ENCODE results near the gene MGME1.
"Not testable (repeated sequence)": the region's sequence is repeated elsewhere in the genome, so short reads cannot be mapped to it uniquely, and the experiment has no call there.

Gene MGME1

DNA sequence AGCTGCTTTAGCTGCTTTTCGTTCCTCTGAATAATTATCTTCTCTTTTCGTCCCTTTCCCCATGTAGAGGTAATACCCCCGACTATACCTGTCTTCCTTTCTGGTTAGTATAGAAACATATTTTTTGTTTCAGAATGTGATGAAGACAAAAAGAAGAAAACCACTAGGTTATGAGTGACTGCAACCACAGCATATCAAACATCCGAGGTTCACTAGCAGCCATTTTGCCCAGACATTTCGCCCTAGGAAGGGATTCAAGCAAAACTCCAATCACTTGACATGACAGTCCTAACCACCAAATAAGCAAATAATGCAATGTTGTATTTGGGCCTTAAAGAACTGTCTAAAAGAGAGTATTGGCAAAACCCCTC, 9.6 kb upstream of the MGME1 start:
- peaks cover 9 to 25% of the 10 kb centered on the region in 2 donors for H3K36me3 ChIP-seq (ENCODE audit: control insufficient read depth in 1 of 2, insufficient read depth in 2 of 2, low read length in 2 of 2)
- no peaks in the 10 kb centered on the region for H3K27me3 ChIP-seq (ENCODE audit: control insufficient read depth in 1 of 2, insufficient read depth in 2 of 2, low read length in 2 of 2)
- H3K9me3 ChIP-seq (ENCODE audit: control insufficient read depth in 1 of 2, low read length in 2 of 2): no peaks in the 10 kb centered on the region
- peaks cover 63 to 64% of the 10 kb centered on the region in 2 donors for H3K4me1 ChIP-seq (ENCODE audit: control insufficient read depth in 1 of 2, insufficient read depth in 2 of 2, low read length in 2 of 2)
- peak overlapping the region in 1 of 2 donors; percentile 34 for H3K4me3 ChIP-seq (ENCODE audit: low read depth in 1 of 2, low read length in 2 of 2)
- peak overlapping the region; percentile 58 for H3K27ac ChIP-seq (ENCODE audit: low read depth, low read length)
- peak overlapping the region; percentile 38 for H3K9ac ChIP-seq (ENCODE audit: low read depth in 1 of 2, low read length in 2 of 2)

GRCh38 chr20:17960400-17960885, 8.4 kb upstream of the MGME1 start:
- not testable (repeated sequence) for H3K27ac ChIP-seq (ENCODE audit: low read depth, low read length); H3K9ac ChIP-seq (ENCODE audit: low read depth in 1 of 2, low read length in 2 of 2); H3K9me3 ChIP-seq (ENCODE audit: control insufficient read depth in 1 of 2, low read length in 2 of 2); H3K4me3 ChIP-seq (ENCODE audit: low read depth in 1 of 2, low read length in 2 of 2); H3K27me3 ChIP-seq (ENCODE audit: control insufficient read depth in 1 of 2, insufficient read depth in 2 of 2, low read length in 2 of 2)
- peaks cover 75 to 76% of the 10 kb centered on the region in 2 donors for H3K4me1 ChIP-seq (ENCODE audit: control insufficient read depth in 1 of 2, insufficient read depth in 2 of 2, low read length in 2 of 2)
- peaks cover 0 to 14% of the 10 kb centered on the region in 2 donors for H3K36me3 ChIP-seq (ENCODE audit: control insufficient read depth in 1 of 2, insufficient read depth in 2 of 2, low read length in 2 of 2)

GRCh38 chr20:17960927-17961586, 7.8 kb upstream of the MGME1 start:
- peaks cover 0 to 8% of the 10 kb centered on the region in 2 donors for H3K36me3 ChIP-seq (ENCODE audit: control insufficient read depth in 1 of 2, insufficient read depth in 2 of 2, low read length in 2 of 2)
- H3K27me3 ChIP-seq (ENCODE audit: control insufficient read depth in 1 of 2, insufficient read depth in 2 of 2, low read length in 2 of 2): no peaks in the 10 kb centered on the region
- peaks cover 75 to 80% of the 10 kb centered on the region in 2 donors for H3K4me1 ChIP-seq (ENCODE audit: control insufficient read depth in 1 of 2, insufficient read depth in 2 of 2, low read length in 2 of 2)
- H3K9me3 ChIP-seq (ENCODE audit: control insufficient read depth in 1 of 2, low read length in 2 of 2): no peaks in the 10 kb centered on the region
- peak overlapping the region; percentile 18 to 33 for H3K4me3 ChIP-seq (ENCODE audit: low read depth in 1 of 2, low read length in 2 of 2)
- peak overlapping the region in 1 of 2 donors; percentile 31 for H3K9ac ChIP-seq (ENCODE audit: low read depth in 1 of 2, low read length in 2 of 2)
- no peak overlapping the region for H3K27ac ChIP-seq (ENCODE audit: low read depth, low read length)

DNA sequence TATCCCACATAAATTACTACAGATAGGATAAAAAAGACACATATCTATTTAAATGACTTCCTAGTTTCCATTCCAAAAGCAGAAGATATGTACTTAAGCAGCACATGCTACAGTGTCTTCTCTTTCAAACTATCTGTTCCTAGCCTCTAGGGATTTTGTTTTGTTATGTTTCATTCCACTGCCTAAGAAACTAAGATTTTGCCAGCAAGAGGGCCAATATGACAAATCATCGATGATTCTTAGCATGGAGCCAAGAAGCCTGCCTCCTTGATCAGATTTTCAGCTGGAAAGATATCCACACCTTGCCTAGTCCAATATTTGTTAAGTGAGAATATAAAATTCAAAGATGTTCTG, 7.3 kb upstream of the MGME1 start:
- Histone ChIP-seq H3K4me3 (ENCODE audit: low read depth in 1 of 2, low read length in 2 of 2) (no peak overlapping the region), H3K9me3 (ENCODE audit: control insufficient read depth in 1 of 2, low read length in 2 of 2) (no peaks in the 10 kb centered on the region), H3K9ac (ENCODE audit: low read depth in 1 of 2, low read length in 2 of 2) (peak overlapping the region in 1 of 2 donors; percentile 31), H3K27me3 (ENCODE audit: control insufficient read depth in 1 of 2, insufficient read depth in 2 of 2, low read length in 2 of 2) (no peaks in the 10 kb centered on the region), H3K27ac (ENCODE audit: low read depth, low read length) (no peak overlapping the region), H3K4me1 (ENCODE audit: control insufficient read depth in 1 of 2, insufficient read depth in 2 of 2, low read length in 2 of 2) (peaks cover 75 to 80% of the 10 kb centered on the region in 2 donors), H3K36me3 (ENCODE audit: control insufficient read depth in 1 of 2, insufficient read depth in 2 of 2, low read length in 2 of 2) (peaks cover 0 to 3% of the 10 kb centered on the region in 2 donors)

- Histone ChIP-seq H3K9ac (ENCODE audit: low read depth in 1 of 2, low read length in 2 of 2) (no peak overlapping the region), H3K27ac (ENCODE audit: low read depth, low read length) (no peak overlapping the region), H3K27me3 (ENCODE audit: control insufficient read depth in 1 of 2, insufficient read depth in 2 of 2, low read length in 2 of 2) (no peaks in the 10 kb centered on the region), H3K4me1 (ENCODE audit: control insufficient read depth in 1 of 2, insufficient read depth in 2 of 2, low read length in 2 of 2) (peaks cover 66 to 71% of the 10 kb centered on the region in 2 donors), H3K9me3 (ENCODE audit: control insufficient read depth in 1 of 2, low read length in 2 of 2) (no peaks in the 10 kb centered on the region), H3K36me3 (ENCODE audit: control insufficient read depth in 1 of 2, insufficient read depth in 2 of 2, low read length in 2 of 2) (no peaks in the 10 kb centered on the region), H3K4me3 (ENCODE audit: low read depth in 1 of 2, low read length in 2 of 2) (no peak overlapping the region)
These were observed 5.5 kb upstream of the MGME1 start for GRCh38 chr20:17963114-17963897.

DNA sequence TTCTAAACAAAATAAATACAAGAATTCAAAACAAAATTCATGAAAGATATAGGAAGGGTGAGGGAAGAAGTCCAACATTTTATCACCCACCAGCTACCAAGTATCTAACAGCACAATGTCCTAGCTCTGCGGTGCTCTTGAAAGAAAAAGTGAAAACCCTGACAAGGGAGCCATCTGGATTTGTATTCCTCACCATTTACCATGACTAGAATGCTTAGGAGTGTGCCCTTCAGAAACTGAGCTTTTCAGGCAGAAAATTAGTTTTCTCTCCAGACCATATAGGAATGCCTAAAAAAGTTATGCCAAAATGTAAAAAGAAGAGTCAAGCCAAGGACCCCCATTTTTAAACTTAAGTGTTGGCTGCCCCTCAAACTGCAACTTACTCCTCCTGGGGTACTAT, 4.7 kb upstream of the MGME1 start:
- H3K9ac ChIP-seq (ENCODE audit: low read depth in 1 of 2, low read length in 2 of 2): no peak overlapping the region

GRCh38 chr20:17964632-17965031, 4.2 kb upstream of the MGME1 start:
- Histone ChIP-seq H3K27me3 (ENCODE audit: control insufficient read depth in 1 of 2, insufficient read depth in 2 of 2, low read length in 2 of 2) (no peaks in the 10 kb centered on the region), H3K36me3 (ENCODE audit: control insufficient read depth in 1 of 2, insufficient read depth in 2 of 2, low read length in 2 of 2) (no peaks in the 10 kb centered on the region), H3K4me3 (ENCODE audit: low read depth in 1 of 2, low read length in 2 of 2) (peak overlapping the region; percentile 88 to 95), H3K4me1 (ENCODE audit: control insufficient read depth in 1 of 2, insufficient read depth in 2 of 2, low read length in 2 of 2) (peaks cover 53 to 58% of the 10 kb centered on the region in 2 donors), H3K9ac (ENCODE audit: low read depth in 1 of 2, low read length in 2 of 2) (peak overlapping the region in 1 of 2 donors; percentile 96), H3K27ac (ENCODE audit: low read depth, low read length) (no peak overlapping the region), H3K9me3 (ENCODE audit: control insufficient read depth in 1 of 2, low read length in 2 of 2) (no peaks in the 10 kb centered on the region)

More for the DNA sequence above, 4.7 kb upstream of the MGME1 start:
- no peak overlapping the region for H3K4me3 ChIP-seq (ENCODE audit: low read depth in 1 of 2, low read length in 2 of 2)
- H3K36me3 ChIP-seq (ENCODE audit: control insufficient read depth in 1 of 2, insufficient read depth in 2 of 2, low read length in 2 of 2): no peaks in the 10 kb centered on the region
- H3K4me1 ChIP-seq (ENCODE audit: control insufficient read depth in 1 of 2, insufficient read depth in 2 of 2, low read length in 2 of 2): peaks cover 58 to 64% of the 10 kb centered on the region in 2 donors
- no peak overlapping the region for H3K27ac ChIP-seq (ENCODE audit: low read depth, low read length)
- no peaks in the 10 kb centered on the region for H3K9me3 ChIP-seq (ENCODE audit: control insufficient read depth in 1 of 2, low read length in 2 of 2)
- no peaks in the 10 kb centered on the region for H3K27me3 ChIP-seq (ENCODE audit: control insufficient read depth in 1 of 2, insufficient read depth in 2 of 2, low read length in 2 of 2)

GRCh38 chr20:17965042-17965697, 3.6 kb upstream of the MGME1 start:
- H3K4me3 ChIP-seq (ENCODE audit: low read depth in 1 of 2, low read length in 2 of 2): peak overlapping the region; percentile 88 to 95

DNA sequence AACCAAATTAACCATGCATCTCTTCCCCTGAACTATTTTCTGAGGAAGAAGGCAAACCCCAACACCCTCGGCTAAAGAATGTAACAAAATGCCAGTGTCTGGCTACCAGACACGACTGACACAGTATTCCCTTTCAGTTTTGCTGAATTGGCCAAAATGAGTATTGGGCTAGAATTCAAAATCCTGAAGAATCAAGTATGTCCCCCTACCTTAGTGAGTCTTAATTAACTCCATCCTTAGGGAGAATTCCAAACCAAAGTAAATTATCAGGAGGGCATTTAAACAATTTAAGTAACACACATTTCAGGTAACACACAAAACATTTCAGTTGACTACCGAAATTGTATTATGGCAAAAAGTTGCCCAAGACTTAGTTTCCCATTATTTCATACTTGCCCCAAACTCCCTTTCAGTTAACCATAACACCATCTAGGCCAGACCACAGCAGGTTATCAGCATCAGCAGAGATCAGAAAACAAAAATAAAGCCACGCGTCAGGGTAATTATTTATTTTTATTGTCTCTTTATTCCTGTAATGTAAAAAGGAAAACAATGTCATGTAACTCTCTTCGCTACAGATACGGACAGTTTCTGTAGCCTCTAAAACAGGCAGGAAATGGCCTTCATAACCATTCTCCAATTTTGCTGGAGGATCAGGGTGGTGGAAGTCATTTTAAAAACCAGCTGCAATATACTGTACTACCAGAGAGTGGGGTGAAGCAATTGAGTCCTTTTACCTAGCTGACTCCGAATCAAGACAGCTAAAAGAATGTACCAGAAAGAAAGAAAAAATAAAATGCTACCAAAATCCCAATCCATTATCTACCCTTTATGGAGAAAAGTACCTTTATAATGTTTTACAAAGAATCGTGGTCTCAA, 2.1 kb upstream of the MGME1 start:
- no peaks in the 10 kb centered on the region for H3K27me3 ChIP-seq (ENCODE audit: control insufficient read depth in 1 of 2, insufficient read depth in 2 of 2, low read length in 2 of 2)
- no peaks in the 10 kb centered on the region for H3K9me3 ChIP-seq (ENCODE audit: control insufficient read depth in 1 of 2, low read length in 2 of 2)
- no peaks in the 10 kb centered on the region for H3K36me3 ChIP-seq (ENCODE audit: control insufficient read depth in 1 of 2, insufficient read depth in 2 of 2, low read length in 2 of 2)
- peaks cover 51 to 52% of the 10 kb centered on the region in 2 donors for H3K4me1 ChIP-seq (ENCODE audit: control insufficient read depth in 1 of 2, insufficient read depth in 2 of 2, low read length in 2 of 2)
- H3K4me3 ChIP-seq (ENCODE audit: low read depth in 1 of 2, low read length in 2 of 2): peak overlapping the region; percentile 88 to 95
- H3K27ac ChIP-seq (ENCODE audit: low read depth, low read length): peak overlapping the region; percentile 99
- H3K9ac ChIP-seq (ENCODE audit: low read depth in 1 of 2, low read length in 2 of 2): peak overlapping the region; percentile 90 to 96

More at GRCh38 chr20:17965042-17965697, 3.6 kb upstream of the MGME1 start:
- Histone ChIP-seq H3K9me3 (ENCODE audit: control insufficient read depth in 1 of 2, low read length in 2 of 2) (no peaks in the 10 kb centered on the region), H3K36me3 (ENCODE audit: control insufficient read depth in 1 of 2, insufficient read depth in 2 of 2, low read length in 2 of 2) (no peaks in the 10 kb centered on the region), H3K9ac (ENCODE audit: low read depth in 1 of 2, low read length in 2 of 2) (peak overlapping the region; percentile 90 to 96), H3K27ac (ENCODE audit: low read depth, low read length) (peak overlapping the region; percentile 99), H3K4me1 (ENCODE audit: control insufficient read depth in 1 of 2, insufficient read depth in 2 of 2, low read length in 2 of 2) (peaks cover 52 to 57% of the 10 kb centered on the region in 2 donors), H3K27me3 (ENCODE audit: control insufficient read depth in 1 of 2, insufficient read depth in 2 of 2, low read length in 2 of 2) (no peaks in the 10 kb centered on the region)

Data from duodenal mucosa (tissue), 2 donors.